Endothelial cell of umbilical vein (primary cell): ENCODE measurements around the gene SLC9A3. TPM values are rescaled to one million over a fixed set of nuclear protein-coding genes. Genes with fewer than 3 reads are reported as not detected.

Source experiments
- BruUV-seq: library from RNA; stranded (reverse); fragments of 400-500 nt; replicated peaks from 2 replicates; lab custom pipeline; 2021; lab: Mats Ljungman, UMichigan
- CTCF ChIA-PET: fragments of 300-600, 350-600 bp; sonication (Branson Sonifier 250); formaldehyde crosslinking; loops from one replicate; lab custom pipeline; 2021; ENCODE audit warnings: antibody characterized with exemption, inconsistent platforms; lab: Charles Lee
- POLR2A ChIA-PET: fragments of 300-600, 350-600 bp; sonication (Branson Sonifier 250); formaldehyde crosslinking; loops from one replicate; lab custom pipeline; 2021; ENCODE audit warnings: antibody characterized with exemption, inconsistent platforms; lab: Charles Lee
- DNase-seq: peaks from one replicate; pipeline ENCODE4 v3.0.0-alpha.2; 2011; ENCODE audit warnings: low read depth, low spot score
- FAIRE-seq: peaks from 2 replicates; lab custom pipeline; 2011; peaks lifted over from hg19 to GRCh38; lab: Jason Lieb, UNC
- H2AFZ ChIP-seq: 2 replicates; pipeline ENCODE4 v1.6.0; 2012; ENCODE audit warnings: low read depth, low read length, control low read depth, inconsistent platforms
- H3K27ac ChIP-seq: 2 replicates; pipeline ENCODE4 v1.5.1; 2011; ENCODE audit warnings: low read depth, mild to moderate bottlenecking, control low read depth, low read length, moderate library complexity; ENCODE audit not compliant: insufficient read depth
- H3K27me3 ChIP-seq, 2 experiments: 2 replicates each; pipeline versions ENCODE4 v1.6.0 to v1.6.1; 2011; ENCODE audit warnings: low read length in 2 of 2, mixed read lengths in 1 of 2; ENCODE audit not compliant: control insufficient read depth in 2 of 2, insufficient read depth in 2 of 2
- H3K36me3 ChIP-seq, 2 experiments: 2 replicates in 1 of 2; 3 replicates in 1 of 2; pipeline ENCODE4 v1.5.1; 2011; ENCODE audit warnings: low read length in 2 of 2, mild to moderate bottlenecking in 1 of 2, moderate library complexity in 1 of 2; ENCODE audit not compliant: control insufficient read depth in 2 of 2, insufficient read depth in 2 of 2; ENCODE audit errors: extremely low read depth in 1 of 2
- H3K4me1 ChIP-seq: 3 replicates; pipeline ENCODE4 v1.5.1; 2011; ENCODE audit warnings: mild to moderate bottlenecking, low read length; ENCODE audit not compliant: control insufficient read depth, insufficient read depth; ENCODE audit errors: extremely low read depth
- H3K4me2 ChIP-seq: 2 replicates; pipeline ENCODE4 v1.6.1; 2011; ENCODE audit warnings: low read length, control low read depth, mixed read lengths; ENCODE audit not compliant: insufficient read depth
- H3K4me3 ChIP-seq, 3 experiments: fragments of 200-600 bp in 1 of 3; sonication (generic), shearing (Covaris generic) in 1 of 3; replicated peaks in 1 of 3; 2 replicates each; pipeline ENCODE4 v1.5.1; 2011 to 2016; ENCODE audit warnings: control low read depth in 3 of 3, low read length in 3 of 3, mild to moderate bottlenecking in 2 of 3, inconsistent platforms in 1 of 3, low read depth in 1 of 3, moderate library complexity in 1 of 3; ENCODE audit not compliant: insufficient read depth in 1 of 3
- H3K79me2 ChIP-seq: 2 replicates; pipeline ENCODE4 v1.6.0; 2012; ENCODE audit warnings: low read length, inconsistent platforms; ENCODE audit not compliant: control insufficient read depth, insufficient read depth
- H3K9ac ChIP-seq: replicated peaks from 2 replicates; pipeline ENCODE3; 2011; ENCODE audit warnings: low read length, control low read depth; ENCODE audit not compliant: insufficient read depth; ENCODE audit errors: extremely low read depth
- H3K9me1 ChIP-seq: replicated peaks from 3 replicates; pipeline ENCODE4 v1.6.0; 2011; ENCODE audit warnings: mild to moderate bottlenecking, low read length; ENCODE audit not compliant: control insufficient read depth, insufficient read depth; ENCODE audit errors: extremely low read depth
- H3K9me3 ChIP-seq: replicated peaks from 2 replicates; pipeline ENCODE4 v1.5.1; 2012; ENCODE audit warnings: low read length, inconsistent platforms; ENCODE audit not compliant: control insufficient read depth, insufficient read depth
- H4K20me1 ChIP-seq: replicated peaks from 2 replicates; pipeline ENCODE3; 2011; ENCODE audit warnings: mild to moderate bottlenecking, low read length; ENCODE audit not compliant: control insufficient read depth, insufficient read depth; ENCODE audit errors: extremely low read depth
- EZH2 ChIP-seq: IDR thresholded peaks from 2 replicates; pipeline ENCODE4 v1.6.1; 2012; ENCODE audit warnings: borderline replicate concordance, low read depth, mild to moderate bottlenecking, moderate library complexity, low read length, inconsistent platforms; ENCODE audit not compliant: severe bottlenecking
- FOS ChIP-seq: IDR thresholded peaks from 2 replicates; pipeline ENCODE4 v1.6.1; 2011; ENCODE audit warnings: mild to moderate bottlenecking, low read length, moderate library complexity, borderline replicate concordance; ENCODE audit not compliant: insufficient read depth
- GATA2 ChIP-seq: IDR thresholded peaks from 2 replicates; pipeline ENCODE4 v1.7.0; 2011; ENCODE audit warnings: low read depth, mild to moderate bottlenecking, moderate library complexity, mixed read lengths, low read length; ENCODE audit not compliant: insufficient read length, insufficient read depth
- JUN ChIP-seq: IDR thresholded peaks from 2 replicates; pipeline ENCODE4 v1.6.1; 2011; ENCODE audit warnings: borderline replicate concordance, low read depth; ENCODE audit not compliant: insufficient read length, insufficient read depth
- MAX ChIP-seq: IDR thresholded peaks from 2 replicates; pipeline ENCODE4 v1.6.1; 2011; ENCODE audit not compliant: insufficient read depth, insufficient read length
- MYC ChIP-seq: IDR thresholded peaks from one replicate; pipeline ENCODE4 v1.6.1; 2011; ENCODE audit warnings: mild to moderate bottlenecking, low read depth, low read length
- POLR2A ChIP-seq: IDR thresholded peaks from 2 replicates; pipeline ENCODE4 v1.6.1; 2012; ENCODE audit warnings: low read depth, mild to moderate bottlenecking, control low read depth, low read length
- POLR2AphosphoS5 ChIP-seq: IDR thresholded peaks from 2 replicates; pipeline ENCODE4 v1.6.1; 2012; ENCODE audit warnings: low read depth, mild to moderate bottlenecking, control low read depth, low read length, moderate library complexity; ENCODE audit not compliant: insufficient read depth
- dilution Hi-C: fragments of 300-500 bp; cut with MboI; formaldehyde crosslinking; loops from one replicate; pipeline ENCODE4 v1.15.0; 2019; ENCODE audit warnings: low sequenced_read_pairs; ENCODE audit not compliant: extremely low pct_ligation_motif_present
- intact Hi-C: fragments of 100-400 bp; cut with micrococcal nuclease; formaldehyde crosslinking; loops from one replicate; pipeline ENCODE4 v1.10.0; 2022
- polyA plus RNA-seq, 4 experiments: library from polyadenylated mRNA; depleted of rRNA in 3 of 4; stranded (reverse) in 3 of 4; unstranded in 1 of 4; fragments of >200 nt; gene quantifications; 2 replicates each; pipeline versions ENCODE4 v1.2.1 to v1.2.3, GENCODE V29; 2011 to 2012; ENCODE audit warnings: missing spikeins in 1 of 4
- total RNA-seq: library from RNA; stranded (reverse); gene quantifications from 2 replicates; pipeline ENCODE4 v1.2.3, GENCODE V29; 2021
- TF ChIP-seq, protein P1 (sequence below), 2 donors: IDR thresholded peaks; 1 replicate in 1 of 2; 2 replicates in 1 of 2; pipeline ENCODE4 v1.5.1; 2011; ENCODE audit warnings: low read length in 2 of 2, mild to moderate bottlenecking in 2 of 2, moderate library complexity in 2 of 2, control low read depth in 1 of 2, inconsistent platforms in 1 of 2, low read depth in 1 of 2; ENCODE audit not compliant: insufficient read depth in 1 of 2; ENCODE audit errors: extremely low read depth in 1 of 2

The SLC9A3 gene
- total and polyA plus RNA-seq, 2 donors (not counting 3 experiments of a cell fraction or from before 2014, with no cell fraction given) = 0.79 to 0.82 TPM

- Histone ChIP-seq H3K9ac (no peak overlapping the region), H3K4me3 (no peak overlapping the region), H3K27ac (no peak overlapping the region), H3K4me2 (no peak overlapping the region), H3K27me3 (no peaks in the 10 kb centered on the region), H3K36me3 (no peaks in the 10 kb centered on the region), H3K79me2 (no peaks in the 10 kb centered on the region), H2AFZ (no peak overlapping the region), H3K4me1 (no peaks in the 10 kb centered on the region), H3K9me1 (no peaks in the 10 kb centered on the region), H4K20me1 (no peaks in the 10 kb centered on the region), H3K9me3 (no peaks in the 10 kb centered on the region)
- TF ChIP-seq EZH2 (no peak), GATA2 (no peak), MAX (no peak), POLR2A (no peak), POLR2AphosphoS5 (no peak), MYC (no peak), FOS (no peak), JUN (no peak)
- TF ChIP-seq, protein P1, sequence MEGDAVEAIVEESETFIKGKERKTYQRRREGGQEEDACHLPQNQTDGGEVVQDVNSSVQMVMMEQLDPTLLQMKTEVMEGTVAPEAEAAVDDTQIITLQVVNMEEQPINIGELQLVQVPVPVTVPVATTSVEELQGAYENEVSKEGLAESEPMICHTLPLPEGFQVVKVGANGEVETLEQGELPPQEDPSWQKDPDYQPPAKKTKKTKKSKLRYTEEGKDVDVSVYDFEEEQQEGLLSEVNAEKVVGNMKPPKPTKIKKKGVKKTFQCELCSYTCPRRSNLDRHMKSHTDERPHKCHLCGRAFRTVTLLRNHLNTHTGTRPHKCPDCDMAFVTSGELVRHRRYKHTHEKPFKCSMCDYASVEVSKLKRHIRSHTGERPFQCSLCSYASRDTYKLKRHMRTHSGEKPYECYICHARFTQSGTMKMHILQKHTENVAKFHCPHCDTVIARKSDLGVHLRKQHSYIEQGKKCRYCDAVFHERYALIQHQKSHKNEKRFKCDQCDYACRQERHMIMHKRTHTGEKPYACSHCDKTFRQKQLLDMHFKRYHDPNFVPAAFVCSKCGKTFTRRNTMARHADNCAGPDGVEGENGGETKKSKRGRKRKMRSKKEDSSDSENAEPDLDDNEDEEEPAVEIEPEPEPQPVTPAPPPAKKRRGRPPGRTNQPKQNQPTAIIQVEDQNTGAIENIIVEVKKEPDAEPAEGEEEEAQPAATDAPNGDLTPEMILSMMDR (IDR thresholded peaks at IDR 0.05; ENCODE audit: extremely low read depth in 1 of 2, insufficient read depth in 1 of 2, low read depth in 1 of 2, low read length in 2 of 2) = no peak
- ChIA-PET POLR2A (no interaction called here), CTCF (no interaction called here)
- DNase-seq = no peak
- FAIRE-seq = no peak
- intact Hi-C loops (no loop called here), dilution Hi-C loops (no loop called here)
- no TSS peak for BruUV-seq
Observed at GRCh38 chr5:516338-516925, 7.8 kb downstream of the SLC9A3 start.
